IMR-90 (cell line): ENCODE results near the gene UGT2B15. TPM values are rescaled to one million over a fixed set of nuclear protein-coding genes. Genes with fewer than 3 reads are reported as not detected.

Source experiments
- ATAC-seq: fragments of 200-7000 bp; cut with Tn5 transposase; 2 replicates; pipeline ENCODE4 v1.9.1; 2020; ENCODE audit warnings: low read depth, mild to moderate bottlenecking, moderate library complexity
- BruUV-seq: library from RNA; stranded (reverse); fragments of 400-500 nt; replicated peaks from 2 replicates; lab custom pipeline; 2021; lab: Mats Ljungman, UMichigan
- CTCF ChIA-PET: fragments of 300-600 bp; formaldehyde crosslinking; extraction: SDS; loops from one replicate; lab custom pipeline; 2021; ENCODE audit warnings: antibody characterized with exemption; lab: Yijun Ruan, JAX
- POLR2A ChIA-PET: fragments of 300-600 bp; sonication (Branson Sonifier 250); formaldehyde crosslinking; loops from one replicate; lab custom pipeline; 2022; ENCODE audit warnings: antibody characterized with exemption; ENCODE audit not compliant: unreplicated experiment; lab: Charles Lee
- DNase-seq: peaks from one replicate; pipeline ENCODE4 v3.0.0; 2013
- H2AFZ ChIP-seq: replicated peaks from 2 replicates; pipeline ENCODE3; 2013; ENCODE audit warnings: low read length, mild to moderate bottlenecking; ENCODE audit not compliant: poor library complexity
- H2AK5ac ChIP-seq: 2 replicates; pipeline ENCODE4 v1.6.1; 2013; ENCODE audit warnings: low read depth, low read length, inconsistent platforms
- H2AK9ac ChIP-seq: replicated peaks from 2 replicates; pipeline ENCODE3; 2013; ENCODE audit warnings: mild to moderate bottlenecking, low read depth, low read length, moderate library complexity; ENCODE audit not compliant: poor library complexity
- H2BK120ac ChIP-seq: 2 replicates; pipeline ENCODE4 v1.6.1; 2013; ENCODE audit warnings: low read depth, low read length, inconsistent platforms
- H2BK15ac ChIP-seq: 3 replicates; pipeline ENCODE4 v1.6.1; 2013; ENCODE audit warnings: low read depth, low read length, inconsistent platforms
- H2BK20ac ChIP-seq: 2 replicates; pipeline ENCODE4 v1.6.1; 2013; ENCODE audit warnings: low read depth, mild to moderate bottlenecking, inconsistent platforms, low read length, moderate library complexity
- H2BK5ac ChIP-seq: 2 replicates; pipeline ENCODE4 v1.6.1; 2013; ENCODE audit warnings: mild to moderate bottlenecking, low read depth, low read length, inconsistent platforms; ENCODE audit not compliant: poor library complexity, severe bottlenecking
- H3K14ac ChIP-seq: replicated peaks from 2 replicates; pipeline ENCODE4 v1.6.1; 2013; ENCODE audit warnings: low read depth, low read length, inconsistent platforms
- H3K18ac ChIP-seq: 2 replicates; pipeline ENCODE4 v1.6.1; 2013; ENCODE audit warnings: low read depth, low read length, control low read depth
- H3K23ac ChIP-seq: 2 replicates; pipeline ENCODE4 v1.6.1; 2013; ENCODE audit warnings: low read depth, low read length, inconsistent platforms
- H3K27ac ChIP-seq: 2 replicates; pipeline ENCODE4 v1.5.1; 2013; ENCODE audit warnings: mild to moderate bottlenecking, control low read depth, low read length; ENCODE audit not compliant: insufficient read depth
- H3K27me3 ChIP-seq: 2 replicates; pipeline ENCODE4 v1.6.1; 2013; ENCODE audit warnings: low read length; ENCODE audit not compliant: control insufficient read depth, insufficient read depth
- H3K36me3 ChIP-seq: 2 replicates; pipeline ENCODE4 v1.6.1; 2013; ENCODE audit warnings: low read length, mixed read lengths; ENCODE audit not compliant: control insufficient read depth, insufficient read depth
- H3K4ac ChIP-seq: 2 replicates; pipeline ENCODE4 v1.6.1; 2013; ENCODE audit warnings: low read depth, low read length, inconsistent platforms
- H3K4me1 ChIP-seq: 2 replicates; pipeline ENCODE4 v1.6.1; 2013; ENCODE audit warnings: low read length, mixed read lengths; ENCODE audit not compliant: control insufficient read depth, insufficient read depth
- H3K4me2 ChIP-seq: 2 replicates; pipeline ENCODE4 v1.6.1; 2013; ENCODE audit warnings: low read depth, mild to moderate bottlenecking, control low read depth, low read length, moderate library complexity
- H3K4me3 ChIP-seq: 2 replicates; pipeline ENCODE4 v1.5.1; 2013; ENCODE audit warnings: low read depth, mild to moderate bottlenecking, control low read depth, low read length, moderate library complexity; ENCODE audit not compliant: insufficient read depth
- H3K56ac ChIP-seq: 2 replicates; pipeline ENCODE4 v1.6.1; 2013; ENCODE audit warnings: low read length, inconsistent platforms; ENCODE audit not compliant: insufficient read depth; ENCODE audit errors: extremely low read depth
- H3K79me1 ChIP-seq, 2 experiments: 2 replicates each; pipeline ENCODE4 v1.6.1; 2013; ENCODE audit warnings: low read length in 2 of 2, inconsistent platforms in 1 of 2, low read depth in 1 of 2
- H3K9ac ChIP-seq: 2 replicates; pipeline ENCODE4 v1.6.1; 2013; ENCODE audit warnings: low read depth, low read length, control low read depth
- H3K9me1 ChIP-seq: 2 replicates; pipeline ENCODE4 v1.6.1; 2013; ENCODE audit warnings: low read length, inconsistent platforms; ENCODE audit not compliant: insufficient read depth
- H3K9me3 ChIP-seq: 2 replicates; pipeline ENCODE4 v1.6.1; 2013; ENCODE audit warnings: low read length; ENCODE audit not compliant: control insufficient read depth, insufficient read depth
- H4K20me1 ChIP-seq: 2 replicates; pipeline ENCODE4 v1.6.1; 2013; ENCODE audit warnings: low read length, inconsistent platforms; ENCODE audit not compliant: insufficient read depth
- H4K5ac ChIP-seq: 2 replicates; pipeline ENCODE4 v1.6.1; 2013; ENCODE audit warnings: mild to moderate bottlenecking, low read depth, low read length, control low read depth
- H4K8ac ChIP-seq, 2 experiments: 2 replicates each; pipeline ENCODE4 v1.6.1; 2013; ENCODE audit warnings: low read depth in 2 of 2, low read length in 2 of 2, control low read depth in 1 of 2, inconsistent platforms in 1 of 2
- H4K91ac ChIP-seq: 2 replicates; pipeline ENCODE4 v1.6.1; 2013; ENCODE audit warnings: low read depth, low read length, inconsistent platforms; ENCODE audit not compliant: insufficient read depth
- BHLHE40 ChIP-seq: fragments of 150-350 bp; IDR thresholded peaks from 2 replicates; pipeline ENCODE4 v1.6.1; 2016; ENCODE audit warnings: mild to moderate bottlenecking, low read depth, low read length
- CEBPB ChIP-seq: IDR thresholded peaks from 2 replicates; pipeline ENCODE4 v1.6.1; 2012; ENCODE audit warnings: low read depth, low read length, improper control_type of control experiment
- CHD1 ChIP-seq: IDR thresholded peaks from 2 replicates; pipeline ENCODE4 v1.6.1; 2012; ENCODE audit warnings: low read depth, low read length, improper control_type of control experiment
- CTCF ChIP-seq: conservative IDR thresholded peaks from 2 replicates; pipeline ENCODE4 v1.5.1; 2012; ENCODE audit warnings: mild to moderate bottlenecking, low read depth, low read length, improper control_type of control experiment
- ELK1 ChIP-seq: fragments of 150-350 bp; IDR thresholded peaks from 2 replicates; pipeline ENCODE4 v1.6.1; 2016; ENCODE audit warnings: low read depth, mild to moderate bottlenecking, low read length, moderate library complexity, borderline replicate concordance
- FOS ChIP-seq: fragments of 150-350 bp; IDR thresholded peaks from 2 replicates; pipeline ENCODE4 v1.6.1; 2016; ENCODE audit warnings: low read depth, low read length
- MAFK ChIP-seq: IDR thresholded peaks from 2 replicates; pipeline ENCODE4 v1.6.1; 2012; ENCODE audit warnings: low read depth, low read length, improper control_type of control experiment
- MAZ ChIP-seq: IDR thresholded peaks from 2 replicates; pipeline ENCODE4 v1.6.1; 2012; ENCODE audit warnings: low read depth, mild to moderate bottlenecking, low read length, improper control_type of control experiment, moderate library complexity, borderline replicate concordance
- MXI1 ChIP-seq: IDR thresholded peaks from 2 replicates; pipeline ENCODE4 v1.6.1; 2012; ENCODE audit warnings: low read depth, mild to moderate bottlenecking, low read length, moderate library complexity, borderline replicate concordance
- NFE2L2 ChIP-seq: fragments of 150-350 bp; IDR thresholded peaks from 2 replicates; pipeline ENCODE4 v1.6.1; 2016; ENCODE audit warnings: low read depth, mild to moderate bottlenecking, low read length
- POLR2A ChIP-seq: IDR thresholded peaks from 2 replicates; pipeline ENCODE4 v1.6.1; 2012; ENCODE audit warnings: mild to moderate bottlenecking, low read depth, low read length
- RAD21 ChIP-seq: IDR thresholded peaks from 2 replicates; pipeline ENCODE4 v1.6.1; 2012; ENCODE audit warnings: low read length, improper control_type of control experiment
- RCOR1 ChIP-seq: IDR thresholded peaks from 2 replicates; pipeline ENCODE4 v1.6.1; 2012; ENCODE audit warnings: mild to moderate bottlenecking, low read length, improper control_type of control experiment; ENCODE audit not compliant: insufficient replicate concordance
- RFX5 ChIP-seq: IDR thresholded peaks from 2 replicates; pipeline ENCODE4 v1.8.0; 2012; ENCODE audit warnings: low read depth, mild to moderate bottlenecking, low read length, moderate library complexity
- SMC3 ChIP-seq: fragments of 150-350 bp; IDR thresholded peaks from 2 replicates; pipeline ENCODE4 v1.6.1; 2016; ENCODE audit warnings: low read depth, mild to moderate bottlenecking, antibody characterized with exemption, low read length, moderate library complexity
- WGBS, 2 experiments: methylation state at CpG; one replicate each; pipeline versions ENCODE4 v1.1.5 to v1.1.7; 2013; ENCODE audit warnings: missing lambda C conversion rate in 2 of 2; ENCODE audit not compliant: insufficient read length in 1 of 2; ENCODE audit errors: extremely low coverage in 2 of 2; 5-methylcytosine and 5-hydroxymethylcytosine counted together
- dilution Hi-C: fragments of 300-500 bp; cut with HindIII; formaldehyde crosslinking; loops from one replicate; pipeline ENCODE4 v1.14.3; 2018; ENCODE audit warnings: low sequenced_read_pairs; ENCODE audit not compliant: unreplicated experiment
- in situ Hi-C: fragments of 300-500 bp; cut with MboI; formaldehyde crosslinking; loops from 3 replicates; pipeline ENCODE4 v1.14.3; 2019; ENCODE audit warnings: low sequenced_read_pairs, inconsistent platforms, mixed read lengths
- intact Hi-C: fragments of 100-400 bp; cut with micrococcal nuclease; formaldehyde crosslinking; loops from 2 replicates; pipeline ENCODE4 v1.10.0; 2022
- polyA plus RNA-seq, 3 experiments: library from polyadenylated mRNA; depleted of rRNA; stranded (reverse); fragments of >200 nt; gene quantifications; 2 replicates each; pipeline ENCODE4 v1.2.3, GENCODE V29; 2012; ENCODE audit warnings: low replicate concordance in 1 of 3
- total RNA-seq: library from RNA; depleted of rRNA; stranded (reverse); fragments of >200 nt; gene quantifications from 2 replicates; pipeline ENCODE4 v1.2.3, GENCODE V29; 2012
- TF ChIP-seq, protein P1 (sequence below): fragments of 150-350 bp; IDR thresholded peaks from 2 replicates; pipeline ENCODE4 v1.6.1; 2017; ENCODE audit warnings: mild to moderate bottlenecking, antibody characterized with exemption, low read length, low read depth

Gene UGT2B15
- total and polyA plus RNA-seq, 2 of the 4 experiments (the other 2 are of a cell fraction) = not detected

- Histone ChIP-seq H2BK20ac (no peak overlapping the region), H2AFZ (no peak overlapping the region), H3K4me2 (no peak overlapping the region), H2AK5ac (no peak overlapping the region), H3K27ac (no peak overlapping the region), H2BK15ac (no peak overlapping the region), H3K56ac (no peak overlapping the region), H3K79me1 (no peaks in the 10 kb centered on the region), H4K91ac (no peak overlapping the region), H2BK120ac (no peak overlapping the region), H3K4me1 (no peaks in the 10 kb centered on the region), H3K4me3 (no peak overlapping the region), H3K27me3 (no peaks in the 10 kb centered on the region), H2BK5ac (no peak overlapping the region), H3K9me3 (no peaks in the 10 kb centered on the region), H3K18ac (no peak overlapping the region), H3K36me3 (no peaks in the 10 kb centered on the region), H3K14ac (no peak overlapping the region), H2AK9ac (no peak overlapping the region), H3K4ac (no peak overlapping the region), H4K5ac (no peak overlapping the region), H3K23ac (no peak overlapping the region), H3K9me1 (no peaks in the 10 kb centered on the region), H3K9ac (no peak overlapping the region), H4K8ac (no peak overlapping the region), H4K20me1 (no peaks in the 10 kb centered on the region)
- no TSS peak for BruUV-seq
- DNase-seq (no peak), ATAC-seq (no peak)
- in situ Hi-C loops = no loop called here
- POLR2A ChIA-PET = no interaction called here
- CTCF ChIA-PET = no interaction called here
- TF ChIP-seq RAD21 (no peak), MAZ (no peak), FOS (no peak), CHD1 (no peak), NFE2L2 (no peak), RFX5 (no peak), RCOR1 (no peak), CTCF (no peak), BHLHE40 (no peak), ELK1 (no peak), SMC3 (no peak), POLR2A (no peak), MXI1 (no peak), MAFK (no peak), CEBPB (no peak)
- TF ChIP-seq, protein P1, sequence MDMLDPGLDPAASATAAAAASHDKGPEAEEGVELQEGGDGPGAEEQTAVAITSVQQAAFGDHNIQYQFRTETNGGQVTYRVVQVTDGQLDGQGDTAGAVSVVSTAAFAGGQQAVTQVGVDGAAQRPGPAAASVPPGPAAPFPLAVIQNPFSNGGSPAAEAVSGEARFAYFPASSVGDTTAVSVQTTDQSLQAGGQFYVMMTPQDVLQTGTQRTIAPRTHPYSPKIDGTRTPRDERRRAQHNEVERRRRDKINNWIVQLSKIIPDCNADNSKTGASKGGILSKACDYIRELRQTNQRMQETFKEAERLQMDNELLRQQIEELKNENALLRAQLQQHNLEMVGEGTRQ = no peak
- 50% methylated on average over 1 of the region's 3 CpGs; no CpG with 5 or more reads in 1 of the 2 experiments for WGBS, 2 experiments
- intact Hi-C loops = no loop called here
- dilution Hi-C loops = no loop called here
Measured at GRCh38 chr4:68655764-68656444, 14.5 kb downstream of the UGT2B15 start.
